NCI-H2081 treated with DMSO at 0.1 percent for 48 hours (cell line): ENCODE measurements around the gene SGCG.

Experiments used
- DNase-seq: peaks from one replicate; lab custom pipeline; 2025; lab: John Stamatoyannopoulos, UW

Gene SGCG

DNA sequence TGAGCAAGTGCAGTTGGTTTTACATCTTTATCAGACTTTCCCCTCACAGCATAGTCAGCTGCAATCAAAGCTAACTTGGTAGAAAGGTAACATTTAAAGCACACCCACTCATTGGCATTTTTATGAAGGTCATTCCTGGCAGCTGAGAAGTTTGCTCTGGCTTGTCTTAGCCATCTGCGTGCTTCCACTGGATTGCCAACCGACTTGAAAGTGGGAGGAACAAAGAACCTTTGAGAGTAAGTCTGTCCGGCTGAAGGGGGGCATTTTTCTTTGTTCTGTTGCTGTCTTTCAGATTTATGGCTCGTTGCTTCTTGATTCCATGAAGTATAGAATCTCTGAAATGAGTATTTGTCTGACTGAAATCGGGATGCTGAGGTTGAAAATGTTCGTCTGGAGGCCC, 149.6 kb downstream of the SGCG start:
- no peak for DNase-seq

DNA sequence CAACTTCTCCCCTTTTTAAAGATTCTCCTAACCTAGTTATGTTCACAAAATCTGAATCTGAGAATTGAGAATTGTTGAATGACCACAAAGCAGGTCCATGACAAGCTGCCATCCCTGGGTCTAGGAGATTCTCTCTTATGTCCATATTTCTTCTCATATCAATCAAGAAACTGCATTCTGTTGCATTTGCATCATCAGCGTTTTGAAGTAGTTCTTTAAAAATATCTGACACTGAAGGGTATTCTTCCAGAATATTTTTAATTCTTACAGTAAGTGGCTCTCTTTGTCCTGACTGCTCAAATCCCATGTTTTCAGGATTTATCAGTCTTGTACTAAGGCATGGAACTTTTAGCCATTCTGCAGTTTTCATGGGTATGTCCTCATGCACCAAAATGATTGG, 158.4 kb downstream of the SGCG start:
- DNase-seq, result no peak

DNA sequence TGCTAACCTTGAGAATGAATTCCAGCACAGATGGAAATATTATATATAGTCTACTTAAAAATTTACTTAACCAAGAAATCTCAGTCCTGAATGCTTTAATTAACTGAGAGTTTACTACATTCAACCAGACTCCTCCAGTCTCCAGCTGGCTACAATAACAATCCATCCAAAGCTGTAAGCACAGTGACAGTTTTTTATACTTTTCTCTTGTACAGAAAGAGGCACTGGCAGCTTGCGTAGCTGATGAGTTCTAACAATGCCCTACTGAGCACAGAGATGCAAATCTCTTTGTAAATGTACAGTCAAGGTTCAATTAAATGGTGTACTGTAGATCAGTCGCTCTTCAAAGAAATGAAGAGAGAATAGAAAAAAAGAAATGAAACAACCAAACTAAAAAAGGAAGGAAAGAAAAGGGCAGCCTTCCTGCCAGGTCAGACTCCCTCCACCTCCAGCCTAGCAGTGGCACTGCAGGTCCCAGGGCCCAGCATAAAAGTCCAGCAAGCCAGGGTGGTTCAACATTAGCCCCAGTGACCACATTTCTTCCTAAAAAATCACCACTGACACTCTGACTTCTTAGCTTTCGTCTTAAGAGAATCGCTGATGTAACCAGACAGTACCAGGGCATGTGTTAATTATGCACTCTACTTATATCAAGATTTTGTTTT, 164.3 kb downstream of the SGCG start:
- DNase-seq, result no peak

DNA sequence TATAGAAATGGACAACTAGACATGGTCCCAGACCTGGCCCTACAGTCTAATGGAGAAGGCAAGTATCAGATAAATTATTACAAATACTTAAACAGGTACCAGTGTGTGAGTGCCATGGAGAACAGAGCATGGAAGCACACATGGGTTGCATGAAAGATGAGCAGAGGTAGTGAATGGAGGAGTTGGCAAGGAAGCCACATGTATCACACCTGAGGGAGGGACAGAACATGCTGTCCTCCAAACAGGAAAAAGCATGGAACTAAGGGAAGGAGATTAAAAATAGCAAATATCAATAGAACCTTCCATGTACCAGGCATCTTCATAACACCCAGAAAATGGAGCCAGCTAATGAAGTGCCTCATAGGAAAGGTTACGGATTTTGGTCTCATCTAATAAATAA, 166.8 kb downstream of the SGCG start:
- no peak for DNase-seq

DNA sequence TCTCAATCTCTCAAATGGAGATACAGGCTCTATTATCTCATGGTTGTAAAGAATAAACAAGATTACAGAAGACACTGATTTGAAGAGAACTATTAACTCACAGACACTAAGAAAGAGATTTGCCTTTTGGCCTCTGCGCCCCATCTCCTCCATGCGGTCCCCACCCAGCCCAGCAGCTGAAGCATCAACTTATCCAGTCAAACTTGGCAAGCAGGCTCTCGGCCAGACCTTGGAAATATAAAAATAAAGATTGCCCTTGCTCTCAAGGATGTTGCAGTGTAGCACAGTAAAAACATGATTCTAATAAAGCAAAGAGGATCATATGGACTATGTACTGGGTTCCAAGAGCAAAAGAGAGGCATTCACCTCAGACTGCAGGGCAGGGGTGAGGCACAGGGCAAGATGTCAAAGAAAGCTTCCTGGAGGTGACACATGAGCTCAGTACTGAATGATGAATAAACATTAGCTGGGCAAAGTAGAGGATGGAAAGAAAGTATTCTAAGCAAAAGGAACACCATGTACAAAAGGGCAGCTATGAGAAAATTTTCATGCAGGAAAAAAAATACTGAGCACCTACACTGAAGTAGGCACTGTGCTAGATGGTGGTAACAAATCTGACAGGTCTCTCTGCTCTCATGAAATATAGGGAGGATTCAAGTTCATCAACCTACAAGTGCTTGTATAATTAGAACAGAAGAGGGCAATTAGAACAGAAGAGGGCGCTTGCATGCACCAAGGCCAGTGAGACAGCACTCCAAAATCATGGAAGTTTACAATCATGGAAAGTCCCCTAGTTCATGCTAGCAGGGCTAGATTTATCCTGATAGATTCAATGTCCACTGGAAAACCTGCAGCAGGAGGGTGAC, 167.7 kb downstream of the SGCG start:
- no peak for DNase-seq

DNA sequence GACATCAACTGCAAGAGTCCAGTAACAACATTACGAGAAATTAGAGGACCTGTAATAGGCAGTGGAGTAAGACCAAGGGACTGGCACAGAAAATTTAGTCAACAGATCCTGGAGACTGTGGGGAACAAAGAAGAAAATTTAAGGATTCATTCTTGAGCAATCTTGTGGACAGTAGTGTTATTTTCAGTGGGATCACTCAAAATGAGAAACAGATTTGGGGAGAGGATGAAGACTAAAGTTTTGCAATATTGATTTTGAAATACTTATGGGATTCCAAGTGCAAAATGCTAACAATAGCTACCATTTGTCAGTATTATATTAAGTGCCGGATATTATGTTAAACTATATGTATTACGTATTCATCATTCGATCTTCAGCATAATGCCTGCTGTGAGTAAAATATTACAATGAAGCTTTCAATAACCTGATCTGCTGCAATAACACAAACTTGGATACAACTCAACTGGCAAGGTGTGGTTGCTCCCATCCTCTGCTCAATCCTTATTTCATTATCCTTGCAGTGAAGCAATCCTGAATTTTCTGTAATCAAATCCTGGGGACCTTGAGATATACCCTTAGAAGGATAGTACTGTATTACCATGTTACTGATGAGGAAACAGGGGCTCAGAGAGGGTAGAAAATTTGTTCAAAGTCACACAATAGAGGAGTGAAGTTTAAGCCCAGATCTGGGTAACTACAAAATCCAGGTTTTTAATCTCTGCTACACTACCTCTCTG, 168.6 kb downstream of the SGCG start:
- no peak for DNase-seq

DNA sequence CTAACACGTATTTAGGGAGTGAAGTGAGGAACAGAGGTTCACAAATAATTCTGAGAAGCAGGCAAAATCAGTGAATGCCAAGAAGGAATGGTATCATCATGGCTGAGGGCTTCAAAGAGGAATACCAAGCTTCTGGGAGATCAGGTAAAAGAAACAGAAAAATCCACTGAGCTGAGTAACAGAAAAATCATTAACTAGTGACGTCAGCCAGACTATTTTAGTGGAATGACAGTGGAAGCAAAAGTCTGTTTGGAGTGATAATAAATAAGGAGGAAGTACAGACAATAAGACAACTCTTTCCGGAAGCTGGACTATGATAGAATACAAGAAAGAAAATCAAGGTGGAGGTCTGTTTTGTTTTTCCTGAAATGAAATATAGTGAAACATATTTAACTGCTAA, 169.2 kb downstream of the SGCG start:
- no peak for DNase-seq

DNA sequence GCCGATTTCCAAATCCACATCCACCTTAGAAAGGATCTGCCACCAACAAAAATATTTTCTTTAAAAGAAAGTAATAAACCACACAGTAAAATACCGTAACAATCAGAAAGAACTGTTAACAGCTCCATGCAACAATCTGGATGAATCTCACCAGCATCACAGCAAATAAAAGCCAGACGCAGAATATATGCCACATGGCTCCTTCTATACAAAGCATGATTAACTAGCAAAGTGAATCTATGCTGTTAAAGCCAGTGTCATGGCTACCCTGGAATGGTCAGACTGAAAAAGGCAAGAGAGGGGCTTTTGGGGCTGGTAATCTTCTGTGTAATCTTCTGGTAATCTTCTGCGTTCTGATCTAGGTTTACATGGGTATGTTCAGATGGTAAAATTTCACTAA, 171.4 kb downstream of the SGCG start:
- no peak for DNase-seq

DNA sequence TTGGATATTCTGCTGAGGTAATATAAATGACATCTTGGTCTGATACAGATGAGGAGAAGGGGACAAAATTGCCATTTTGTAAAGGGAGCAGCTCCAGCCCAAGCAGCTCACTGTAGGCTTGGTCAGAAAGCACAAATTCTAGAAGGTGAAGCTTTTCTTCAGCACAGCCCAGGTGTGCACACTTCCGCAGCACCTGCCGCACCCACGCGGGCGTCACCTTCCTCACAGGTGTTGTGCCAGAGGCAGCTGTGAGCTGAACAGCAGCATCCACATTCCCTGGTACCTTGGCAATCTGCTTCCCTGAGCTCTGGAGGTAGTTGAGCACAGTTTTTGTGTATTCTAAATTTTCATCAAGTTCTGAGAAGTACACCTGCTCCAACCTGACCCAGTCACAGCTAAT, 173.7 kb downstream of the SGCG start:
- DNase-seq, result no peak

DNA sequence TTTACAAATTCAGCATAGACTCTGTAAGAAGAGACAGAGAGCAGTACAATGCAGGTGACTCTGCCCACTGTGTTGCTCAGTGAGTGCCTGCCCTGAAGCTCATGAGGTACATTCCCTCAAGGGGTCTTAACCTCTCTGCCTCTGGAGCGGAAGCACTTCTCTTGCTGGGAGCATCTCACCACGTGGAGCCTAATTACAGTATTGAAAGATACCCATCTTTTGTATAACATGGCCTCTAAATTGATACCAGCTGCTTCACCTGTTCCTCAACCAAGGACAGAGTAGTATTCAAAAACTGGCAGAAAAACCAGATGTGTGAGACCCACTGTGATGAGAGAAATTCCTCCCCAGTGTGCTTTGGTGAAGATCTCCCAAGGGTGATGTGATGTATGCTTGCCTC, 175.6 kb downstream of the SGCG start:
- no peak for DNase-seq

DNA sequence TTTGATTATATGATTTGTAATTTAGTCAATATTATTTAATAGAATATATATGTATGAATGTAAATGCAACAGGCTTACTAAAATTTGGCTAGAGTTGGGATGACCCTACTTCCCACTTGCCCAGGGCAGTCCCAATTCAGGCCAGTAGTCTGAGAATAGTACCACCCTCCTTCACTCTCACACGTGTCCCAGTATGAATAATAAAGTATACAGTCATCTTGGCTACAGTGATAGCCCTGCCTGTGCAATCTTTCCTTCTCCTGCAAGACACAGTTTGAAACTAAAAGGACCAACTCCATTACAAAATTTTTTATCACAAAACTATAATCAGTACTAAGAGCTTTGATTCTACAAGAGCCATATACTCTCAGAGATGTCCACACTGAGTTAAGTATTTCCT, 176.6 kb downstream of the SGCG start:
- DNase-seq, result no peak

DNA sequence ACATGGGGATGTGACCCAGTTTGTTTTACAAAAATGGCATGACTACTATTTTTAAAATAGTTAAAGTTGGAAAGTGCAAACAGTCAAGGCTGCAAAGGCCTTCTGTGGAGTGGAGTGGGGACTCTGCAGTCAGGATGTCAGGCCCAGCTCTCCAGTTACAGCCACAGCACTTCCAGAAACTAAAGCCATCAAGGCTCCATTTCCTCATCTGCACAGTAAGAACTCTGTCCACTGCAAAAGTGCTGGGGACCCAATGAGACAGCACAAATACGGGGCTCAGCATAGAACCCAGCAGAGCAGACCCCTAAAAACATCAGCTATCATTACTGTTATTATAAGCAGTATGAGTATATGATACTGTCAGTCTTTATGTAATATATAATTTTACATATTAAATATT, 179.1 kb downstream of the SGCG start:
- no peak for DNase-seq

DNA sequence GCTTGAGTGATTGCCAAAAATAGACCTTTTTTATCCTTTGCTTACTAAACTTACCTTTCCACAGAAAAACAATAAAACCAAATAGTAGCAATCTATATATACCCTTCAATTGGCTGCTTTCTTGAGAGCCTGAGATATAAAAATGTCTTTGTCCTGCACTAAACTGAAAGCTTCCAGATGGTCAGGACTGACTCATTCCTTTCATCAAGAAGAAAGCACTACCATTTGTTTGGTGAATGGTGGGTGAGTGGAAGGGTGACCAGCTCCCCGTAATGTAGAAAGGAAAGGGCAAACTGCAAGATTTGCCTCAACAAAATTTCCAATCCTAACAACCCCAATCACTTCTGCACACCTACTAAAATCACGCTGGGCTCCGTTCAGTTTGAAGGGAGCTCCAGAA, 184.9 kb downstream of the SGCG start:
- no peak for DNase-seq

DNA sequence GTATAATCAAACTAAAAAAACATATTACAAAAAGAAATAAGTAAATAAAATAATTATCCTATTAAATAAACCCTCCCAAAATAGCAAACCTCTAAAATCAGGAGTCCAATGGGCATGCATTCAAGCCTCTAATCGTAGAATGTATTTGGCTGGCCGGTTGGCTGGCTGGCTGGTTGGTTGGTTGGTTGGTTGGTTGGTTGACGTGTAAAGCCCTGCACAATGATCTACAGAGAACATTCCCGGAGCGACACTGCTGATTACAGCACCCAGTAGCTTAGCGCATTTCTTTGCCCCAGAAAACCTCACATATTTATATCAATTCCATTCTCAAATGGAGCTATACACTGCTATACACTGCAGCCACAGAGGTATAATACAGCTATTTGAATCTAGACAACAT, 187.1 kb downstream of the SGCG start:
- DNase-seq, result no peak

DNA sequence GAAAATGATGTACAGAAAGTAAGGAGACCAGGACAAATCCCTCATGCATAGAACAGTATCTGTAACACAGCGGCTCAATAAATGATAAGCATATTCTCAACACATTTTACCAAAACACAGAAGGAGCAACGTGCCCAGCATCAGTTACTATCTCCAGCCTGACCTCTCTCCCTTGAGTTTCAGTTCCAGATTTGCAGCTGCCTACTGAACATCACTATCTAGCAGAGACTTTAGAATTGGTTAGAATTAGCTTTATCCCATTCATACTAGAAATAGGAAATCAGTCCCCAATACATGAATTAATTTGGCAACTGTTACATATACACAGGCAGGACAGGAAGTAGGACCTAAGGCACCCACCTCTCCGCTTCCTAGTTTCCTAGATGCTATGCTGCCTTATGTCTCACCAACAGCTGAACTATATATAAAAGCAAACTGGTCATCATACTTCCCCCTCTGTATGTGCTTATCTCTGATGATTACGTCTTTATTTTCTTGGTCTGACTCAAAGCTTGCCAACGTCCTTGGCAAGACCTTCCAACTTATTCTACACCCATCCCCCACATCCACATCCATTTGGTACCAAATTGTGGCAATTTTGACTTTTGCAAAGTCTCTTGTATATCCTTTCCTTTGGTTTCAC, 191.6 kb downstream of the SGCG start:
- DNase-seq, result no peak
